Spleen (tissue), 7 donors: ENCODE data around the gene NAGA.

Experiments
- POLR2A ChIP-seq, 3 donors: fragments of 450-650 bp; IDR thresholded peaks; one replicate each; pipeline ENCODE4 v1.5.1; 2017; ENCODE audit warnings: antibody characterized with exemption in 3 of 3, mild to moderate bottlenecking in 1 of 3
- POLR2AphosphoS5 ChIP-seq, 3 donors: sonication (generic); formaldehyde crosslinking; IDR thresholded peaks; one replicate each; pipeline ENCODE4 v1.5.1; 2017; ENCODE audit warnings: antibody characterized with exemption in 3 of 3
- TF ChIP-seq, protein P1 (sequence below), 11 experiments: fragments of 200-600 bp in 7 of 11; fragments of 450-650 bp in 4 of 11; sonication (generic) in 4 of 11; IDR thresholded peaks in 8 of 11; conservative IDR thresholded peaks in 3 of 11; 1 replicate in 7 of 11; 2 replicates in 4 of 11; pipeline versions ENCODE4 v1.4.0 to v1.8.0; 2016 to 2021; ENCODE audit warnings: antibody characterized with exemption in 11 of 11, inconsistent platforms in 4 of 11, mild to moderate bottlenecking in 1 of 11
- donor health status: DM: no; HTN: no; CAD: no; lungs with moderate emphysema.
- donor health status: DM: no; HTN: no; CAD: no.
- donor health status: DM: no; HTN: no; CAD: no.

DNA sequence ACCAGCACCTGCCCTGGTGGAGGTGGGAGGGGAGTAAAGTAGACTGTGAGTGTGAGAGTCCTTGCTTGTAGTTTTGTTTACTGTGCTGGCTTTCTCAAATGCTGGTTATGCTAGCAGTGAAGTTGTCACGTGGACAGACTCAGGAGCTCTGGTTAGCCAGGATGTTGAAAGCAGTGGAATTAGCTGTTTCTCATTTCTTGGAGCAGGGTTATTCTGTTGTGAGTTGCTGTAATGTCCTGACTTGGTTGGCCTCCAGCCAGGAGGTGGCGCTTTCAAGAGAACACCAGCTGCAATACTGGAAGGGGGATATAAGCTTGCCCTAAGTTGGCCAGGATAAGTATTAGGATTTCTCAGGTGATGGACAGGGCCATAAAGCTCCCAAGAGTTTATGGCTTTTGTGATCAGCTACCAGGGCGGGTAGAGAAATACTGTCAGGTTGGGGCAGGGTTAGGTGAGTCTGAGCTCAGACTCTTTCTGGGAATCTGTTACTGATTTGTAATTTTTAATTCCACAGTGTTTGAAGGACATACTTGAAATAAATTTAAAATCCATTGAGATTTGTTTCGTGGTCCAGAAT lies 46.3 kb upstream of the NAGA start:
- TF ChIP-seq, protein P1, sequence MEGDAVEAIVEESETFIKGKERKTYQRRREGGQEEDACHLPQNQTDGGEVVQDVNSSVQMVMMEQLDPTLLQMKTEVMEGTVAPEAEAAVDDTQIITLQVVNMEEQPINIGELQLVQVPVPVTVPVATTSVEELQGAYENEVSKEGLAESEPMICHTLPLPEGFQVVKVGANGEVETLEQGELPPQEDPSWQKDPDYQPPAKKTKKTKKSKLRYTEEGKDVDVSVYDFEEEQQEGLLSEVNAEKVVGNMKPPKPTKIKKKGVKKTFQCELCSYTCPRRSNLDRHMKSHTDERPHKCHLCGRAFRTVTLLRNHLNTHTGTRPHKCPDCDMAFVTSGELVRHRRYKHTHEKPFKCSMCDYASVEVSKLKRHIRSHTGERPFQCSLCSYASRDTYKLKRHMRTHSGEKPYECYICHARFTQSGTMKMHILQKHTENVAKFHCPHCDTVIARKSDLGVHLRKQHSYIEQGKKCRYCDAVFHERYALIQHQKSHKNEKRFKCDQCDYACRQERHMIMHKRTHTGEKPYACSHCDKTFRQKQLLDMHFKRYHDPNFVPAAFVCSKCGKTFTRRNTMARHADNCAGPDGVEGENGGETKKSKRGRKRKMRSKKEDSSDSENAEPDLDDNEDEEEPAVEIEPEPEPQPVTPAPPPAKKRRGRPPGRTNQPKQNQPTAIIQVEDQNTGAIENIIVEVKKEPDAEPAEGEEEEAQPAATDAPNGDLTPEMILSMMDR (IDR thresholded peaks at IDR 0.05 in 8 of 11, conservative IDR thresholded peaks at IDR 0.05 in 3 of 11): no peak
- TF ChIP-seq POLR2AphosphoS5 (IDR thresholded peaks at IDR 0.05) (no peak), POLR2A (IDR thresholded peaks at IDR 0.05) (no peak)
